A172 (cell line): Measurements from ENCODE around the gene IGLL5. TPM values are rescaled to one million over a fixed set of nuclear protein-coding genes. Genes with fewer than 3 reads are reported as not detected.
"Not testable (repeated sequence)": the region's sequence is repeated elsewhere in the genome, so short reads cannot be mapped to it uniquely, and the experiment has no call there.

Source experiments
- DNase-seq: peaks from one replicate; pipeline ENCODE4 v3.0.0-alpha.2; 2015; ENCODE audit warnings: low spot score
- total RNA-seq: library from RNA; depleted of rRNA; stranded (reverse); fragments of >200 nt; shearing (Covaris generic); gene quantifications from 2 replicates; pipeline ENCODE4 v1.2.3, GENCODE V29; 2014

The IGLL5 gene
- total RNA-seq, 1 experiment from 2014 or later: not detected

- not testable (repeated sequence) for DNase-seq
Observed at GRCh38 chr22:22900527-22901205, 13.1 kb downstream of the IGLL5 start.

- DNase-seq: no peak
Observed at GRCh38 chr22:22901578-22902218, 14.1 kb downstream of the IGLL5 start.

- DNase-seq: no peak
Observed at GRCh38 chr22:22902247-22903001, 14.8 kb downstream of the IGLL5 start.

GRCh38 chr22:22903355-22903777 lies 15.8 kb downstream of the IGLL5 start:
- DNase-seq: no peak

- not testable (repeated sequence) for DNase-seq
Observed at GRCh38 chr22:22903781-22904192, 16.2 kb downstream of the IGLL5 start.

- not testable (repeated sequence) for DNase-seq
Observed at GRCh38 chr22:22904736-22905135, 17.1 kb downstream of the IGLL5 start.

GRCh38 chr22:22906391-22906790 lies 18.8 kb downstream of the IGLL5 start:
- DNase-seq: not testable (repeated sequence)

- no peak for DNase-seq
Observed at GRCh38 chr22:22906907-22907550, 19.4 kb downstream of the IGLL5 start.

- DNase-seq: no peak
Observed at GRCh38 chr22:22907551-22908494, 20.2 kb downstream of the IGLL5 start.

- no peak for DNase-seq
Observed at GRCh38 chr22:22908495-22908861, 20.9 kb downstream of the IGLL5 start.

GRCh38 chr22:22908941-22909604 lies 21.5 kb downstream of the IGLL5 start:
- DNase-seq: no peak

GRCh38 chr22:22909605-22910271 lies 22.1 kb downstream of the IGLL5 start:
- no peak for DNase-seq

GRCh38 chr22:22910272-22911240 lies 22.9 kb downstream of the IGLL5 start:
- no peak for DNase-seq

GRCh38 chr22:22911327-22912134 lies 23.9 kb downstream of the IGLL5 start:
- no peak for DNase-seq

GRCh38 chr22:22912135-22912987 lies 24.7 kb downstream of the IGLL5 start:
- DNase-seq: no peak

- no peak for DNase-seq
Observed at GRCh38 chr22:22912988-22913253, 25.3 kb downstream of the IGLL5 start.

GRCh38 chr22:22913989-22914388 lies 26.4 kb downstream of the IGLL5 start:
- no peak for DNase-seq
